ENCODE results near the gene PRDM2. TPM values are rescaled to one million over a fixed set of nuclear protein-coding genes. Genes with fewer than 3 reads are reported as not detected.

The PRDM2 gene
- polyA plus RNA-seq, 1 of the 3 experiments (the other 2 are of a cell fraction) = 7.2 TPM

- Histone ChIP-seq H2AFZ (ENCODE audit: low read depth) (no peak overlapping the region), H3K4me1 (ENCODE audit: control insufficient read depth in 1 of 2, insufficient read depth in 2 of 2, low read depth in 1 of 2, low read length in 1 of 2) (peaks cover 21 to 28% of the 10 kb centered on the region in 2 experiments), H3K79me2 (ENCODE audit: insufficient read depth) (peaks cover 83% of the 10 kb centered on the region), H3K27me3 (ENCODE audit: insufficient read depth) (no peaks in the 10 kb centered on the region), H3K9me2 (no peaks in the 10 kb centered on the region), H4K20me1 (ENCODE audit: insufficient read depth) (peaks cover 73% of the 10 kb centered on the region), H3F3A (replicated peaks; ENCODE audit: insufficient read depth) (peaks cover 9% of the 10 kb centered on the region), H3K9ac (no peak overlapping the region), H3K4me3 (ENCODE audit: low read depth in 2 of 2, low read length in 1 of 2) (no peak overlapping the region), H3K4me2 (no peak overlapping the region), H3K36me3 (replicated peaks in 1 of 2; ENCODE audit: control insufficient read depth in 1 of 2, insufficient read depth in 2 of 2, low read length in 1 of 2) (peaks cover 0 to 5% of the 10 kb centered on the region in 2 experiments), H3K9me3 (no peaks in the 10 kb centered on the region), H3K27ac (ENCODE audit: low read depth in 2 of 2, low read length in 1 of 2) (no peak overlapping the region)
- DNase-seq = no peak
- POLR2A ChIA-PET = no interaction called here
- TF ChIP-seq FOSL2 (IDR thresholded peaks at IDR 0.05; ENCODE audit: borderline replicate concordance, low read depth) = no peak
- TF ChIP-seq TEAD4 (IDR thresholded peaks at IDR 0.05; ENCODE audit: borderline replicate concordance, insufficient read depth) = no peak
- no peak for TF ChIP-seq RFX5 (IDR thresholded peaks at IDR 0.05; ENCODE audit: low read length)
- TF ChIP-seq, protein P1, sequence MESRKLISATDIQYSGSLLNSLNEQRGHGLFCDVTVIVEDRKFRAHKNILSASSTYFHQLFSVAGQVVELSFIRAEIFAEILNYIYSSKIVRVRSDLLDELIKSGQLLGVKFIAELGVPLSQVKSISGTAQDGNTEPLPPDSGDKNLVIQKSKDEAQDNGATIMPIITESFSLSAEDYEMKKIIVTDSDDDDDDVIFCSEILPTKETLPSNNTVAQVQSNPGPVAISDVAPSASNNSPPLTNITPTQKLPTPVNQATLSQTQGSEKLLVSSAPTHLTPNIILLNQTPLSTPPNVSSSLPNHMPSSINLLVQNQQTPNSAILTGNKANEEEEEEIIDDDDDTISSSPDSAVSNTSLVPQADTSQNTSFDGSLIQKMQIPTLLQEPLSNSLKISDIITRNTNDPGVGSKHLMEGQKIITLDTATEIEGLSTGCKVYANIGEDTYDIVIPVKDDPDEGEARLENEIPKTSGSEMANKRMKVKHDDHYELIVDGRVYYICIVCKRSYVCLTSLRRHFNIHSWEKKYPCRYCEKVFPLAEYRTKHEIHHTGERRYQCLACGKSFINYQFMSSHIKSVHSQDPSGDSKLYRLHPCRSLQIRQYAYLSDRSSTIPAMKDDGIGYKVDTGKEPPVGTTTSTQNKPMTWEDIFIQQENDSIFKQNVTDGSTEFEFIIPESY (IDR thresholded peaks at IDR 0.05; ENCODE audit: borderline replicate concordance, low read depth) = no peak
- no peak for TF ChIP-seq YY1 (IDR thresholded peaks at IDR 0.05; ENCODE audit: low read depth)
- no peak for TF ChIP-seq TCF12 (IDR thresholded peaks at IDR 0.05)
- no peak for TF ChIP-seq GABPA (IDR thresholded peaks at IDR 0.05; ENCODE audit: low read depth)
- TF ChIP-seq NRF1 (IDR thresholded peaks at IDR 0.05; ENCODE audit: low read depth, low read length) = no peak
- TF ChIP-seq POLR2AphosphoS5 (IDR thresholded peaks at IDR 0.05; ENCODE audit: low read depth, low read length) = no peak
- no peak for TF ChIP-seq TAF1 (IDR thresholded peaks at IDR 0.05; ENCODE audit: borderline replicate concordance, low read depth, low read length)
- no peak for TF ChIP-seq GATA2 (CRISPR knock-in tag; IDR thresholded peaks at IDR 0.05)
- no peak for TF ChIP-seq MXI1 (IDR thresholded peaks at IDR 0.05; ENCODE audit: low read depth, low read length)
- TF ChIP-seq ELF1 (IDR thresholded peaks at IDR 0.05) = no peak
- no peak for TF ChIP-seq EZH2phosphoT487 (IDR thresholded peaks at IDR 0.05; ENCODE audit: borderline replicate concordance, low read depth)
- no peak for TF ChIP-seq FOXM1 (IDR thresholded peaks at IDR 0.05; ENCODE audit: low read depth)
- TF ChIP-seq MEF2A (IDR thresholded peaks at IDR 0.05; ENCODE audit: borderline replicate concordance, low read depth) = no peak
- TF ChIP-seq, protein P2, sequence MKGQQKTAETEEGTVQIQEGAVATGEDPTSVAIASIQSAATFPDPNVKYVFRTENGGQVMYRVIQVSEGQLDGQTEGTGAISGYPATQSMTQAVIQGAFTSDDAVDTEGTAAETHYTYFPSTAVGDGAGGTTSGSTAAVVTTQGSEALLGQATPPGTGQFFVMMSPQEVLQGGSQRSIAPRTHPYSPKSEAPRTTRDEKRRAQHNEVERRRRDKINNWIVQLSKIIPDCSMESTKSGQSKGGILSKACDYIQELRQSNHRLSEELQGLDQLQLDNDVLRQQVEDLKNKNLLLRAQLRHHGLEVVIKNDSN (IDR thresholded peaks at IDR 0.05; ENCODE audit: borderline replicate concordance, low read depth) = no peak
- no peak for TF ChIP-seq PBX3 (IDR thresholded peaks at IDR 0.05)
- TF ChIP-seq RAD21 (IDR thresholded peaks at IDR 0.05; ENCODE audit: low read length) = no peak
- no peak for TF ChIP-seq USF2 (IDR thresholded peaks at IDR 0.05; ENCODE audit: borderline replicate concordance, low read depth, low read length)
- CTCF ChIA-PET = interaction anchor here (1.0 kb wide), 1 partner anchor 14 kb away, joined by 3 read pairs; no protein-coding TSS in a partner anchor
- 94% methylated on average over 6 of the region's 6 CpGs for WGBS (ENCODE audit: low lambda C conversion rate)
Measured at GRCh38 chr1:13752852-13753251, 52.9 kb downstream of the PRDM2 start.
